B cell (primary cell): ENCODE data around the gene LARGE2. TPM values are rescaled to one million over a fixed set of nuclear protein-coding genes. Genes with fewer than 3 reads are reported as not detected.

Experiments
- ATAC-seq: fragments of 200-7000 bp; cut with Tn5 transposase; one replicate; pipeline ENCODE4 v1.10.0; 2021; ENCODE audit warnings: low read depth, mild to moderate bottlenecking, moderate number of reproducible peaks, moderate library complexity
- CTCF ChIA-PET: fragments of 350-600 bp; sonication (Branson Sonifier 250); formaldehyde crosslinking; loops from one replicate; lab custom pipeline; 2021; ENCODE audit warnings: antibody characterized with exemption, inconsistent platforms; lab: Charles Lee
- POLR2A ChIA-PET: fragments of 350-600 bp; sonication (Branson Sonifier 250); formaldehyde crosslinking; loops from one replicate; lab custom pipeline; 2021; ENCODE audit warnings: antibody characterized with exemption; lab: Charles Lee
- DNase-seq: peaks from one replicate; pipeline ENCODE4 v3.0.0; 2013
- H2AFZ ChIP-seq: 2 replicates; pipeline ENCODE4 v1.6.1; 2012; ENCODE audit warnings: mild to moderate bottlenecking, low read depth, low read length; ENCODE audit not compliant: insufficient read depth, poor library complexity, severe bottlenecking
- H3K27ac ChIP-seq, 2 donors: 1 replicate in 1 of 2; 2 replicates in 1 of 2; pipeline ENCODE4 v1.5.1; 2012 to 2013; ENCODE audit warnings: low read length in 2 of 2, mild to moderate bottlenecking in 2 of 2, moderate library complexity in 1 of 2
- H3K27me3 ChIP-seq, 4 experiments: fragments of 200-600 bp in 1 of 4; sonication (generic) in 1 of 4; replicated peaks in 1 of 4; 1 replicate in 2 of 4; 2 replicates in 2 of 4; pipeline versions ENCODE4 v1.6.1 to v1.7.0; 2013 to 2016; ENCODE audit warnings: low read length in 3 of 4, mild to moderate bottlenecking in 2 of 4, mixed read lengths in 1 of 4, moderate library complexity in 1 of 4; ENCODE audit not compliant: insufficient read depth in 4 of 4, control insufficient read depth in 3 of 4; ENCODE audit errors: control extremely low read depth in 1 of 4
- H3K36me3 ChIP-seq, 2 experiments: replicated peaks in 1 of 2; 1 replicate in 1 of 2; 2 replicates in 1 of 2; pipeline versions ENCODE4 v1.6.1 to v1.7.1; 2013; ENCODE audit warnings: low read length in 1 of 2; ENCODE audit not compliant: insufficient read depth in 2 of 2, control insufficient read depth in 1 of 2; ENCODE audit errors: control extremely low read depth in 1 of 2, extremely low read depth in 1 of 2
- H3K4me1 ChIP-seq, 2 donors: fragments of 200-600 bp in 1 of 2; sonication (generic) in 1 of 2; 1 replicate in 1 of 2; 2 replicates in 1 of 2; pipeline versions ENCODE4 v1.5.1 to v1.6.1; 2013 to 2017; ENCODE audit warnings: low read length in 2 of 2; ENCODE audit not compliant: control insufficient read depth in 2 of 2, insufficient read depth in 2 of 2
- H3K4me2 ChIP-seq: replicated peaks from 2 replicates; pipeline ENCODE3; 2012; ENCODE audit warnings: mild to moderate bottlenecking, low read depth, low read length; ENCODE audit not compliant: poor library complexity, severe bottlenecking
- H3K4me3 ChIP-seq, 5 experiments: fragments of 200-600 bp in 1 of 5; sonication (generic) in 1 of 5; 1 replicate in 3 of 5; 2 replicates in 2 of 5; pipeline versions ENCODE4 v1.5.1 to v1.7.0; 2011 to 2016; ENCODE audit warnings: low read length in 4 of 5, mild to moderate bottlenecking in 4 of 5, low read depth in 2 of 5, control low read depth in 1 of 5, moderate library complexity in 1 of 5; ENCODE audit not compliant: insufficient read depth in 1 of 5; ENCODE audit errors: control extremely low read depth in 1 of 5, extremely low read depth in 1 of 5
- H3K79me2 ChIP-seq: fragments of 200-600 bp; sonication (generic); one replicate; pipeline ENCODE4 v1.6.0; 2016; ENCODE audit warnings: low read length; ENCODE audit not compliant: control insufficient read depth, insufficient read depth
- H3K9ac ChIP-seq: fragments of 200-600 bp; sonication (generic); 2 replicates; pipeline ENCODE4 v1.6.1; 2017; ENCODE audit warnings: mild to moderate bottlenecking, low read length, moderate library complexity
- H3K9me3 ChIP-seq, 3 donors: one replicate each; pipeline versions ENCODE4 v1.6.1 to v1.7.1; 2013; ENCODE audit warnings: low read length in 2 of 3; ENCODE audit not compliant: control insufficient read depth in 2 of 3, insufficient read depth in 1 of 3; ENCODE audit errors: control extremely low read depth in 1 of 3
- H4K20me1 ChIP-seq: 2 replicates; pipeline ENCODE4 v1.6.0; 2012; ENCODE audit warnings: mild to moderate bottlenecking, low read length; ENCODE audit not compliant: insufficient read depth, control insufficient read depth, poor library complexity, severe bottlenecking
- H3K27ac Mint-ChIP-seq: one replicate; pipeline ENCODE4 v1.8.0; 2021; ENCODE audit warnings: mixed read lengths
- H3K27me3 Mint-ChIP-seq: one replicate; pipeline ENCODE4 v1.8.0; 2021; ENCODE audit warnings: mixed read lengths
- H3K4me1 Mint-ChIP-seq: one replicate; pipeline ENCODE4 v1.8.0; 2021; ENCODE audit warnings: mixed read lengths
- H3K4me3 Mint-ChIP-seq: one replicate; pipeline ENCODE4 v1.8.0; 2021; ENCODE audit warnings: mixed read lengths
- H3K9me3 Mint-ChIP-seq: one replicate; pipeline ENCODE4 v1.8.0; 2022; ENCODE audit warnings: mixed read lengths; ENCODE audit not compliant: insufficient read depth
- CTCF ChIP-seq: fragments of 200-600 bp; IDR thresholded peaks from one replicate; pipeline ENCODE4 v1.8.0; 2022; ENCODE audit warnings: antibody characterized with exemption, mild to moderate bottlenecking
- EZH2 ChIP-seq: IDR thresholded peaks from 2 replicates; pipeline ENCODE4 v1.6.1; 2012; ENCODE audit warnings: borderline replicate concordance, low read depth, mild to moderate bottlenecking, moderate library complexity, low read length; ENCODE audit not compliant: insufficient read depth, poor library complexity, severe bottlenecking
- WGBS: methylation state at CpG from one replicate; pipeline ENCODE4 v1.1.5; 2013; ENCODE audit warnings: missing lambda C conversion rate; ENCODE audit not compliant: insufficient coverage; 5-methylcytosine and 5-hydroxymethylcytosine counted together
- intact Hi-C: fragments of 100-400 bp; cut with micrococcal nuclease; formaldehyde crosslinking; loops from one replicate; pipeline ENCODE4 v1.10.0; 2022
- polyA plus RNA-seq: library from polyadenylated mRNA; depleted of rRNA; stranded (reverse); fragments of >200 nt; gene quantifications from 2 replicates; pipeline ENCODE4 v1.2.3, GENCODE V29; 2012
- total RNA-seq, 2 donors: library from RNA; stranded (reverse); fragments of 120-200 nt in 1 of 2; gene quantifications; 1 replicate in 1 of 2; 2 replicates in 1 of 2; pipeline versions ENCODE4 v1.2.3 to v1.2.4, GENCODE V29; 2013 to 2022

The LARGE2 gene
- total and polyA plus RNA-seq, 2 donors (not counting 1 experiment from before 2014, with no cell fraction given) = 109 to 264 TPM

GRCh38 chr11:45879803-45880686, 42.4 kb upstream of the LARGE2 start:
- CTCF ChIA-PET = interaction anchor here (0.6 to 1.2 kb wide), 2 partner anchors 8 to 85 kb away, joined by 3 read pairs; no protein-coding TSS in a partner anchor
- Histone ChIP-seq H2AFZ (no peak overlapping the region), H3K27me3 (peaks cover 0 to 4% (median 0%) of the 10 kb centered on the region in 4 experiments), H3K9me3 (no peaks in the 10 kb centered on the region), H3K4me3 (no peak overlapping the region), H3K27ac (no peak overlapping the region), H3K4me1 (peaks cover 3 to 4% of the 10 kb centered on the region in 2 donors), H3K79me2 (no peaks in the 10 kb centered on the region), H3K36me3 (peaks cover 0 to 44% of the 10 kb centered on the region in 2 experiments), H4K20me1 (peaks cover 11% of the 10 kb centered on the region), H3K4me2 (no peak overlapping the region), H3K9ac (no peak overlapping the region)
- POLR2A ChIA-PET = no interaction called here
- WGBS = 94% methylated on average over 4 of the region's 7 CpGs
- Mint-ChIP-seq H3K4me3 (no peak overlapping the region), H3K27ac (no peak overlapping the region), H3K9me3 (no peaks in the 10 kb centered on the region), H3K27me3 (no peaks in the 10 kb centered on the region), H3K4me1 (peaks cover 8% of the 10 kb centered on the region)
- TF ChIP-seq CTCF = no peak
- no peak for TF ChIP-seq EZH2
- DNase-seq (no peak), ATAC-seq (no peak)
- intact Hi-C loops = no loop called here
